ENCODE measurements around the gene NT5C3B.
A peak's percentile ranks its signal among the peaks of the same experiment; 100 is the strongest.

Gene NT5C3B

GRCh38 chr17:41811549-41812380, 24.3 kb downstream of the NT5C3B start, which contains the start of gene P3H4:
TSS of gene P3H4 (minus strand) at chr17:41811949. CDS start at chr17:41811915, 34 bp downstream.
- peak; percentile 30 for FAIRE-seq

GRCh38 chr17:41810659-41811548, 25.1 kb downstream of the NT5C3B start:
- DNase-seq (ENCODE audit: low spot score) (no peak), FAIRE-seq (no peak)

More at GRCh38 chr17:41811549-41812380, 24.3 kb downstream of the NT5C3B start, which contains the start of gene P3H4:
- DNase-seq (ENCODE audit: low spot score), result peak; percentile 88

- DNase-seq (ENCODE audit: low spot score), result no peak
- no peak for FAIRE-seq
Measured at GRCh38 chr17:41806685-41807445, 29.2 kb downstream of the NT5C3B start.

DNA sequence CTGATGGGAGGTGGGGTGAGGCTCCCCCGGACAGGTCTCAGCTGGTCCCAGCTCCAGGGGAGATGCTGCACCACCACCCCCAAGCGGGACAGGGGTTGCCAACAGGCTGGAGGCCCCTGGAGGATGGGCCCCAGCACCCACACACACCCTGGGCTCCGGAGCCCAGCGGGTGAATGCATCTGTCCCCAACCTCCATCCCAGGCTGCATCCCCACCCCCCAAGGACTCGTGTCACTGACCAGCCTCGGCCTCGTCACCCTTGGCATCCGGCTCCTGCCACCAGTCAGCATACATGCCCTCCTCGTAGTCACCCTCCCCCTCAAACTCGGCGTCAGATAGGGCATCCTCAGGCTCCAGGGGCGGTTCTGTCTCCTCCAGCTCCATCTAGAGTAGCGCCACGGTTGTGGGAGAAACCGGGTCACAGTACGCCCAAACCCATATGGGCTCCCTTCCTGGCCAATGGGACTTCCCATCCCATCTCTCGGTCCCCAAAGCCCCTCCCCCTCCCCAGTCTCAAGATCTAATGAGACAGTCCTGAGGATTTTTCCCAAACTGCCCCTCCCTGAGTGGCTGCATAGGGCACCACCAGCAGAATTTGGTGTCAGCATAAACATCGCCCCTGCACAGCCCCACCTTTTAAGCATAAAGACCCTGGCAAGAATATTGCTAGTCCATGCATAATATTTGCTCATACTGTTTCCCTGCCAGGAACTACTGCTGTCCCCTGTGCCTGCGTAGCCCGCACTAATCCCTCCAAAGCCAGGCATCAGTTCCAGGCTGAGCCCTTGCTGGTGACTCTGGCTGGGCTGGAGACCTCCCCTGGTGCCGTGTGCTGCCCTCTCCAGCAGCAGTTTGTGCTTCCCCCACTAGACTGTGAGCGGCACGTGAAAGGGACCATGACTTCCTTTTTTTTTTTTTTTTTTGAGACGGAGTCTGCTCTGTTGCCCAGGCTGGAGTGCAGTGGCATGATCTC, 32.7 kb downstream of the NT5C3B start:
- no peak for DNase-seq (ENCODE audit: low spot score)
- no peak for FAIRE-seq

DNA sequence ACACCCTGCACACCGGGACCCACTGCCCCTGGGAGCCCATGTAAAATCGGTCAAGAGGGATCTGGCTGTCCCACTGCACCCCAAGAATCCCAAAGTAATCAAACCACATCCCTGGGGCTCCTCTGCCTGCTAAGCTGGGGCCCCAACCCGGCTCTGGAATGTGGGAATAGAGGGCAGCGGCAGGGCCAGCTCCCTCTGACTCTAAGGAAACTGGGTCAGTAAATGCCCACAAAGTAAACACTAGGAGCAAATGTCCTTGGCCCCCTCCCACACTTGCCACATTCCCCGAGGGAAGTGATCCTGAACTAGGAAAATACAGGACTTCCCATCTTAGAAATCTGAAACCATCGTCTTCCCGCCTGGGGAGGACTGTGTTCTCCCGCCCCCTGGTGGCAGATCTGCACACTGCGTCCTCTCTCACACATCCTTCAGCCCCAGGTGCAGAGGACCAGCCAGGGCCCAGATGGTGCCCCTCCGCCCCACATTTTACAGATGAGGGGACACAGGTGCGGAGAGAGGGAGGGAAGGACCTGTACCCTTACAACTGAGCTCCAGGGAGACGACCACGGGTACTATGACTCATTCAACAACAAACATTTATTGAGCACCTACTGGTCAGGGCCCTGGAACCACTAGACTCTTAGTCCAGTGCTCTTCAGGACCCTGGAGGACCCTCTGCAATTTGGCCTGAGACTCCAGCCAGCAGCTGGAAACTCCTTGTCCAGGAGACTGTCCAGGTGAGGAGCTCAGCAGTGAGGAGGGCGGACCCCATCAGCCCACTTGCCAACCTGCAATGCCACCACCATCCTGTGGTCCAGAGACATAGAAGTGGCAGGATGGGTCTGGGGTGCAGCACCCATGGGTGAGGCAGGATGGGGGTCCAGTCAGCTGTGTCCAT, 34.4 kb downstream of the NT5C3B start:
- peak; percentile 84 for DNase-seq (ENCODE audit: low spot score)
- peak; percentile 80 for FAIRE-seq

GRCh38 chr17:41800601-41801373, 35.2 kb downstream of the NT5C3B start:
- DNase-seq (ENCODE audit: low spot score) (peak; percentile 72), FAIRE-seq (no peak)

DNA sequence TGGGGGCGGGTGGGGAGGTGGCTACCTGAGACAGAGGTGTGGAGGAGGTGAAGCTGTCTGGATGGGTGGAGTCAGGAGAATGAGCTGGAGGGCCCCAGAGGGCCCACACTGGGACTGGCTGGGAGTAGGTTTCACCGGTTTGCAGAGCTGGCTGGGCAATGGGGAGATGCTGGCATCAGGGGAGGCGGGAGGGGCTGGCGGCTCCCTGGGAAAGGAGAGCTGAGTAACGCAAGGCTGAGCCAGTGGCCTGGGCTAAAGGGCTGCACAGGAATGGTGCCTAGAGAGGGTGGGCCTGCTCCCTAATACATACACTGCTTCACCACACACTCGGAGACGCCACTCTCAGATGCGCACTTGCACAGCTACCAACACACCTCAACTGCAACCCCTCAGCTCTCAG, 36.7 kb downstream of the NT5C3B start:
- no peak for FAIRE-seq

GRCh38 chr17:41797377-41797776, 38.7 kb downstream of the NT5C3B start:
- no peak for DNase-seq (ENCODE audit: low spot score)
- no peak for FAIRE-seq

More for the DNA sequence above, 36.7 kb downstream of the NT5C3B start:
- no peak for DNase-seq (ENCODE audit: low spot score)

DNA sequence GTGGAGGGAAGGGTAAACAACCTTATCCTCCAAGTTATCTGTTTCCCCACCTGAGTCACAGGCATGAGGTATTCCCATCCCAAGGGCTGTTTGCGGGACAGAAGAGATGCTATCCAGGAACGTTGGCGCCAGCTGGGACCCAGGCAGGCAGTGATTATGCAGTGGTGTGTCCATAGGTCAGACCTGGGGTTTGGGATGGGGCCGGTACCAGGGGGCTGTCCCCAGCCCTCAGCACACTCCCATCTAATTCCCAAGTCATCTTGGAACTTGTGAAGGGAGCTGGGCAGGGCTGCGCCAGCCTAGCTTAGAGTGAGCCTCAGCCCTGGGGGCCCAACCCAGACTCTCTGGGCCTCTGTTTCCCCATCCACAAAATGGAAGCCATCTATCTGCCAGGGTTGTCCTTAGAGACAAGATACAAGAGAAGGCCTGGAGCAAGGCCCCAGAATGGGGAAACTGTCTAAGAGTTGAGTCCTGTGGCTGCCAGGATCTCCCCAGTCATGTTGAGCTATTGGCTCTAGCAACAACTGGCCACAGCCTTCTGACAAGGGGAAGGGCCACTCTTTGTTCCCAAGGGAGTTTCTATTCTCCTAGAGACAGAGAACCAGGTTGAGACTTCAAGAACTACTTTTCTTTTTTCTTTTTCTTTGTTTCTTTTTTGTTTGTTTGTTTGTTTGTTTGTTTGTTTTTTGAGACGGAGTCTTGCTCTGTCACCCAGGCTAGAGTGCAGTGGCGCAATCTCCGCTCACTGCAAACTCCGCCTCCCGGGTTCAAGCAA, 39.7 kb downstream of the NT5C3B start:
- FAIRE-seq, result no peak
- DNase-seq (ENCODE audit: low spot score), result no peak

DNA sequence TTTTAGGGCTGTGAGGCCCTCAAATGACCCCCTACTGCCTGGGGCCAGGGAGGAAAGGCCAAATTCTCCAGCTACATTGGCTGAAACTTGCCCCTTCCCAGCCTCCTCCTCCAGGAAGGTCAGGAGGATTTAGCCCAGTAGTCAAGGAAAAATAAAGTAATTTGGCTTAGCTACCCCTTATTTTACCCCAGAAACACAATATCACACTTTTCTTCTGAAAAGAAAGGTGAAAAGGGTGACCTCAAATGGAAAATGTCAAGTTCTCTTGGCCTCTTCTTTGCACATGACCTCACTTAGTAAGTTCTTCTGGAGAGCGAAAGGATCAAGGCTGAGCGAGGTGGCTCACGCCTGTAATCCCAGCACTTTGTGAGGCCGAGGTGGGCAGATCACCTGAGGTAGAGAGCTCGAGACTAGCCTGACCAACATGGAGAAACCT, 41.5 kb downstream of the NT5C3B start:
- DNase-seq (ENCODE audit: low spot score) (no peak), FAIRE-seq (no peak)

DNA sequence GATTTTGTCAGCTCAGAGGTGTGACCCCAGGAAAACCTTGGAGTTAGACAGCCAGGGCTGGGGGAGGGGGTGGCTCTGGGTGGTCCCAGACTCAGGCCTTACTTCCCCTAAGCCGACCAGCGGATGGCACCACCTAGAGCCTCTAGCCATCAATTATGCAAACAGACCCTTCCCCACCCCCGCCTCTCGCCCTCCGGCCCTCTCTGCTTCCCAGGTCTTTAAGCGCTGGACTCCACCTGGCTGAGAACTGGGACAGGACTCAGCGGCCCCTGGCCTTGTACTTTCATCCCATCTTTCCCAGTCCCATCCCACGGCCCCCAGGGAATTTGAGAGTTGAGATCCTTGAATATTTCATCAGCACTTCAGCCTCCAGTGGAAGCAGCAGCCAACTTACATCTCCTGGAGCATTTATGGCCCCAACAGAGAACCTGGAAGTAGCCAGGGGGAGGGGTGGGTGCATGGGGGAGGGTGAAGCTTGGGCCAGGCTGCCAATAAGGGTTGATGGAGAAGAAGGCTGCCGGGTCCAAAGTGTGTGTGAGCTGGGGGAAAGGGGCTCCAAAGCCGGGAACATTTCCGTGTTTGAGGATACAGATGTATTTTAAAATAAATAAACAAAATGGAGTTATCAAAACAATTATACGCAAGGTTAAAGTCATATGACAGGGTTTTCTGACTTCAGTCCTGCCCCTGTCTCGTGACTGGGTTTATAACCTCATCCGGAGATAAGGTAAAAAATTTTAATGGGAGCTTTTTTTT, 42.1 kb downstream of the NT5C3B start:
- DNase-seq (ENCODE audit: low spot score), result no peak

GRCh38 chr17:41792845-41793783, 42.9 kb downstream of the NT5C3B start:
- peak; percentile 83 for DNase-seq (ENCODE audit: low spot score)
- peak; percentile 88 for FAIRE-seq

More for the DNA sequence above, 42.1 kb downstream of the NT5C3B start:
- FAIRE-seq, result no peak

- FAIRE-seq, result no peak
- no peak for DNase-seq (ENCODE audit: low spot score)
Measured at GRCh38 chr17:41787021-41787418, 49.0 kb downstream of the NT5C3B start.

GRCh38 chr17:41786227-41787020, 49.6 kb downstream of the NT5C3B start, which contains the start of gene JUP:
TSS of gene JUP (minus strand) at chr17:41786711. CDS start at chr17:41771854, 14,857 bp downstream.
- FAIRE-seq, result no peak

DNA sequence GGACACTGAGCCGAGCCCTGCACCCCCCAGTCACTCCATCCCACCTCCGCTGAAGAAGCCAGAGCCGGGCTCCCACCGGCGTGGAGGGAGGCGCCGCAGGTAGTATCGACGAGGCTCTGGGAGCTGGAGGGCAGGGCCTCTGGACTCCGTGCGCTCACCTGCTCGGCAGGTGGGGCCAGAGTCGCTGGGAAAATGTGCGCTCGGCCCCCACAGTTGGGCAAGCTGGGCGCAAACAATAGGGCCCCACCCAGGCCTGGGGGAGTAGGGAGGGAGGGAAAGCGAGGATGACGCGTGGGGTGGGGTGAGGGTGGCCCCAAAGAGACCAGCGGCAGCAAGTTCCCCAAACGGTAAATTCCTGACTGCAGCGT, 50.2 kb downstream of the NT5C3B start:
- DNase-seq (ENCODE audit: low spot score) (no peak), FAIRE-seq (no peak)

More at GRCh38 chr17:41786227-41787020, 49.6 kb downstream of the NT5C3B start, which contains the start of gene JUP:
- peak; percentile 99 for DNase-seq (ENCODE audit: low spot score)
